Mucosa of gallbladder (tissue), 1 donor: ENCODE data around the gene ZHX3. TPM values are rescaled to one million over a fixed set of nuclear protein-coding genes. Genes with fewer than 3 reads are reported as not detected.

ENCODE experiments used
- DNase-seq: peaks from one replicate; pipeline ENCODE4 v3.0.0-alpha.2; 2020; ENCODE audit warnings: low spot score
- total RNA-seq: library from RNA; stranded (reverse); gene quantifications from one replicate; pipeline ENCODE4 v1.2.1, GENCODE V29; 2021
- donor health status: DM: no; HTN: no; CAD: no.

ZHX3 gene
- total RNA-seq, 1 donor from 2014 or later = 47.3 TPM

- DNase-seq = no peak
Measured at GRCh38 chr20:41355598-41356203, 38.2 kb upstream of the ZHX3 start.

GRCh38 chr20:41355192-41355591 is 37.7 kb upstream of the ZHX3 start:
- no peak for DNase-seq

GRCh38 chr20:41353530-41353929 is 36.0 kb upstream of the ZHX3 start:
- no peak for DNase-seq

DNA sequence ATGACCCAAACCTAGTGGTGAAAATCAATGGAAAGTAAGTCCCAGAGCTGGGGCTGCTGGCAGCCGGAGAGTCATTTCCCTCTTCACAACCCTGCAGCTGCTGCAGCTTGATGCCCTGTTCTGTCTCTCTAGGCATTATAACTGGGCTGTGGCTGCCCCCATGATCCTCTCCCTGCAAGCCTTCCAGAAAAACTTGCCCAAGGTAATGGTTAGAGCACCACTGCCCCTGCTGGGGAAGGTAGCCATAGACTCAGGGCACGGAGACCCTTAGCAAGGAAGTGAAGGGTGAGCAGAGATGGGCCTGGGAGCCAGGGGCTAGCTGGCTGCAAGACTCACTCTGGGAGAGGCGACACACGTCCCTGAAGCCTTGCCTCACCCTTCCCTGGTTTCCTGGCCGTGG is 35.1 kb upstream of the ZHX3 start:
- DNase-seq = no peak

DNA sequence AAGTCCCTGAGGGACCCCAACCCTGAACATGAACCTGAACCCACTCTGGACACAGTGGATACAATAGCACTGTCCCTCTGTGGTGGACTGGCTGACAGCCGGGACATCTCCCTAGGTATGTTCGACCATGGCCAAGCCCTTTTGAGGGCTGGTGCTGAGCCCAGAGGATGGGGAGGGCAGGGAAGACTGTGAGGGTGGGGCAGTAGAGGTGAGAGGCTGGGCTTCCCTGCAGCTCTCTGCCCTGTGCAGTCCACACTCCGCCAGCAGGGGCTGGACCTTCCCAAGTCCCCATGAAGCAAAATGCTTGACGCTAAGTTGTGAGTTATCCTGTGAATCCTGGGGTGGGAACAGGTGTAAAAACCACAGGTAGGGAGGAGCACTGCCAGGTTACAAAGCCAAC is 34.6 kb upstream of the ZHX3 start:
- DNase-seq = no peak

- no peak for DNase-seq
Measured at GRCh38 chr20:41350408-41350962, 33.0 kb upstream of the ZHX3 start.

- no peak for DNase-seq
Measured at GRCh38 chr20:41349943-41350342, 32.4 kb upstream of the ZHX3 start.

- no peak for DNase-seq
Measured at GRCh38 chr20:41349266-41349665, 31.7 kb upstream of the ZHX3 start.

DNA sequence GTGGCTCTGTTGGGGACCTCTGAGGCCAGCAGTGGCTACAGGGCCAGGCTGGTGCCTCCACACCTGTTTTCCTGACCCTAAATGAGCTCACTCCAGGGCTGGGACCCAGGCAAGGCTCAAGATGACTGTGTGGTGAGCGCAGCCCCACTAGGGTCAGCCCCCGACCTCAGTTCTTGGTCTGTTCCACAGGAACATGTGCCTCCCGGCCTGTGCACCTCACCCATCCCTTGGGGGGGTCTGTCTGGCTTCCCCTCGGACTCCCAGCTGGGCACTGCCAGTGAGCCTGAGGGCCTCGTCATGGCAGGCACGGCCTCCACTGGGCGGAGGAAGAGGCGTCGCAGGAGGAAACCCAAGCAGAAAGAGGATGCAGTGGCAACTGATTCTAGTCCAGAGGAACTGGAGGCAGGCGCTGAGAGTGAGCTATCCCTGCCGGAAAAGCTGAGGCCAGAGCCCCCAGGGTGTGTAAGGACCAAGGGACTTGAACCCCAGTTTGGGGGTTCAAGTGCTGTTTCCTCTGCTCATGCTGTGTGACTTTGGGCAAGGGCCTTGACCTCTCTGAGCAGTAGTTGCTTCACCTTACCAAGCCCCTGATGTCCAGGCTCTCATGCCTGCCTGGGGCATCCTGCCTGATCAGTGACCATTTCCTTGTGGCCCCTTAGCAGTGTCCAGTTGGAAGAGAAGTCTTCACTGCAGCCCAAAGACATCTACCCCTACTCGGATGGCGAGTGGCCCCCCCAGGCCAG is 31.1 kb upstream of the ZHX3 start:
- DNase-seq = no peak

DNA sequence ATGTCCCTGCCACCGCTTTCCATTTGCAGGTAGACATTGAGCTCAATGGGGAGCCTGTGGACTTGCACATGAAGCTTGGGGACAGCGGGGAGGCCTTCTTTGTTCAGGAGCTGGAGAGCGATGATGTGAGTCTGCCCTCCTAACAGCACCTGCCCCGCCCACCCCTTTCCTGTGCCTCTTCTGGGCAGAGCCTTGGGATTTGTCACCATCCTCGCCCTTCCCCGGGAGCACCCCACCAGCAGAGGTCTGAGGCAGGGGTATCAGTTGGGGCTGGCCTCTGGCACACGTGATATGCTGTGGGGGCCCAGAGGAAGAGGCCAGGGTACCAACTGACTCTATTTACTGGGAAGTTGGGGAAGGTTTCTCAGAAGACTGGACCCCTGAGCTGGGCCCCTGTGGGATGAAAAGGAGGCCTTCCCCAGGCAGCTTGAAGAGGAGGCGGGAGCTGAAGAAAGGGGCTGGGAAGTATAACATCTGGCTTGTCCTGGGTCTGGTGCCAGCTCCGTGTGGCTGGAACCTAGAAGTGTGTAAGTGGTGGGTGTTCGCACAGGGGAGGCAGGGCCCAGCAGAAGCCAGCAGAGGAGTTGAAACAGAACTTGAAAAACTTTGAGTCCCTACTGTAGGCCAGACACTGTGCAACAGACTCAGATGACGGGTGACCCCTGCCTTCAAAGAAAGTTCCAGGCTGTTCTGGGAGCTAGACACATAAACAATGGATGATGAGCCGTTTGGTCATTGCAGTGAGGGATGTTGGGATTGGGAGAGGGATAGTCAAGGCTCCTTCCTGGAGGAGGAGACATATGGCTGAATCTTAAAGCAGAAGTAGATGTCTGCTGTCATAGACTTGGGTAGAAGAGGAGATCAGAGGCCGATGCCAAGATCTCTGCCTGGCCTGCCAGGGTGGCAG is 30.2 kb upstream of the ZHX3 start:
- no peak for DNase-seq

DNA sequence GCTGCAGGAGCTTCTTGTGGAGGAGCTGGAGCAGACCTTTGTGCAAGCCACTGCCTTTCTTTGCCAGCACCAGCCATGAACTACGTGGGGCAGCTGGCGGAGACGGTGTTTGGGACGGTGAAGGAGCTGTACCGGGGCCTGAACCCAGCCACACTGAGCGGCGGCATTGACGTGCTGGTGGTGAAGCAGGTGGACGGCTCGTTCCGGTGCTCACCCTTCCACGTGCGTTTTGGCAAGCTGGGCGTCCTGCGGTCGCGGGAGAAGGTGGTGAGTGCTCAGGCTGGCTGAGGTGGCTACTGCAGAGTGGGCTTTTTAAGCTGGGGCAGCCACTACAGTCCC is 28.2 kb upstream of the ZHX3 start:
- no peak for DNase-seq

DNA sequence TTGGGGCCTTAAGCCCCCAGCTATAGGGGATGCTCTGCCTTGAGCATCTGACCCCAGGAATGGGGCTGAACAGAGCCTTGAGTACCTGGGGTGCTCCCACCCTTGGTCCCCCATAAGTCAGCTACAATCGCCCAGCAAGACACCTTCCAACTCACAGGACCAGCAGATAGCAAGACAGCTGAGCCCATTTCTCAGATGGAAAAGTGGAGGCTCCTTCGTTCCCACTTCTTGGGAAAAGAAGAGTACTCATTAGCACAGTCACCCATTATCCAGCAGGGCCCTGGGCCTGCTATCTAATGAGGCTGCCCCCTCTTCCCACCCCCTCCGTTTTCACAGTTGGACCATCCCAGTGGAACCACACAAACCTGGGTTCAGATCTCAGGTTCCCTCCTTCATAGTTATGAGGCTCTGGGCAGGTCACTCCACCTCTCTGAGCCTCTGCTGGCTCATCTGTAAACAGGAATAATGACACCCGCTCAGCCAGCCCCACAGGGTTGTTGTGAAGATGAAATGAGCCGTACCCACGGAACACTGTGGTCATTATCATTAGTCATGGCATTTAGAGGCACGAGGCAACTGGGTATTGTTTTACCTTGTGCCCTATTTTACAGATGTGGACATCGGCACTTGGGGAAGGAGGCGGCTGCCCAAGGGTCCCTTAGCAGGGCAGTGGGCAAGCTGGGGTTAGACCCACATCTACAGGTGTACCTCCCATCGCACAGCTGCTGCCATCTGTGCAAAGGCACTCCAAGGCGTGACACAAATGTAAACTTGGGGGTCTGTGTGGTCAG is 27.6 kb upstream of the ZHX3 start:
- no peak for DNase-seq

DNA sequence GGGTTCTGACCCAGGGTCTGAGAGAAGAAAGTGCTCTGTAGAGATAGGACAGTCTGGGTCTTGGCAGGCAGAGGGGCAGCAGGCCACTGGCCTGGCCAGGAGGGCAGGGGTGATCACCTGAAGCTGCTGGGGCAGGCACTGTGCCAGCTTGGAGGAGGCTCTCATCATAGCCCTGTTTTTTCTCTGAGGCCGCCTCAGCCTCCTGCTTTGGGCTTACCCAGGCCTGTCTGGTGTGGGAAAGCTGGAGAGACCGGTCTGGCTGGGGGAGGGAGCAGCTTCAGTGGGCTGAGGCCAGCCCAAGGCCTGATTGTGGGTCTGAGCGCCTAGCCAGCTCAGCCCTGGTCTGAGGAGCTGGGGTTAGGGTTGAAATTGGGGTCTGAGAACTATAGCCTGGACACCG is 26.9 kb upstream of the ZHX3 start:
- DNase-seq = no peak

DNA sequence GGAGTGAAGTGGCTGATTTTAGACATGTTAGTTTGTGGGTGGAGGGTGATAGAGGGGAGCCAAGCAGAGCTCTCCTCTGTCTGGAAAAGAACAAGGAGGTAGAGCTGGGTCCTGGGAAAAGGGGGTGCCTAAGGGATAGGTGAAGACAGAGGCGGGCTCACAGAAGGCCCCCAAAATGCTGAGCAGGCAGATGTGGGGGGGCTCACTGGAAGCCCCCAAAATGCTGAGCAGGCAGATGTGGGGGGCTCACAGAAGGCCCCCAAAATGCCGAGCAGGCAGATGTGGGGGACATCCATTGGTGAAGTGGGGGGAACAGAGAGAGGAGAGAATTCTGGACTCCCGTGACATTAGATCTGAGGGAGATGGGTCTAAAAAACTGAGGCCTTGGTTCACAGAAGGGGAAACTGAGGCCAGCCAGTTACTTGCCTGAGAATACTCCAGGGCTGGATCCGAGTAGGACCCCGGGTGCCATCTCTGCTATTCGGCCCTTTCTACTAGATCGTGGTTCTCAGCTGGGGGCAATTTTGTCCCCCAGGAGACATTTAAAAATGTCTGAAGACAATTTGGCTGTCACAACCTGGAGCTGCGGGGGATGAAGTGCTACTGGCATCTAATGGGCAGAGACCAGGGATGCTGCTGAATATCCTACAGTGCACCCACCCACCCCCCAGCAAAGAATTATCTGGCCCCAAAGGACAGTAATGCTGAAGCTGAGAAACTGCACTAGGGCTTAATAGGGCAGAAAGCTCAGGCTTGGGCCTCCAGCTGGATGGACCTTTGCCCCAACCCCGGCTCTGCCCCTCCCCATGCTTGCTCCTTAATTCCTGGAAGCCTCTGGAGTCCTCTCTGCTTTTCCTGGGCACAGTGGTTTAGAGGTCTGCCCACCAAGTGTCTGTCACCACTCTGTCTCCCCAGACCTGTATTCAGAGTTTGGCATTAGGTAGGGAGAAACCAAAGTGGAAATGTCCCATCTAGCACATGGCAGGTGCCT is 25.2 kb upstream of the ZHX3 start:
- DNase-seq = no peak

DNA sequence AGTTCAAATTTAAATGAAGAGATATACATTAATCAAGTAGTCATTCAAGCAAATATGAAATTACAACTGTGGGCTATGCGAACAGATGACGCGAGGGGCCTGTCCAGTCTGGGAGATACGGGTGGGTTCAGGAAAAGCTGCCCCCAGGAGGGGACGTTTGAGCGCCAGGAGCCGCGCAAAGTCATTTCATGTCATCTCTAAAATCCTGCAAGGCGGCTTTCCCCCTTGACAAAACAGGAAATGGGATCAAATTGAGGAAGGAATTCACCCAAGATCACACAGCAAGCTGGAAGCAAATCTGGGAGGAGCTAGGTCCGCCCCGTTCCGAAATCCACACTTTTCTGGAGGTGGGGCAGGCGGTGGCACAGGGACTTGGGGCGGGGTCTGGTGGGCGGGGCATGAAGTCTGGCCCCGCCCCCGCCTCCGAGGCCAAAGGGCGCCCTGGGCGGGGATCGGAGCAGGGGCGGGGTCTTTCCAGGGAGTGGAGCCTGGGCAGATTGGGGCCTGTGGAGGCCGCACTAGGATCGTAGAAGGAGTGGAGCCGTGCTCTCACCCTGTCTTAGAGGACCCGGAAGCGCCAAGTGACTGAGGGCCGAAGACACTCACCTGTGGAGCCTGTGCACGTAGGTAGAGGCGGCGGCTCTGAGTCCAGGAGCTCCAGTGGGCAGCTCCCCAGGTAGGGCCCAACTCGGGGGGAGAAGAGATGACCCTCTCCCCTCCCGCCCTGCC is 23.0 kb upstream of the ZHX3 start, which contains the start of gene LPIN3:
TSS of gene LPIN3 (plus strand) at position 495 of the 729 bp plus-strand sequence. CDS start 4,983 bp downstream, outside the sequence.
- peak; percentile 89 for DNase-seq

DNA sequence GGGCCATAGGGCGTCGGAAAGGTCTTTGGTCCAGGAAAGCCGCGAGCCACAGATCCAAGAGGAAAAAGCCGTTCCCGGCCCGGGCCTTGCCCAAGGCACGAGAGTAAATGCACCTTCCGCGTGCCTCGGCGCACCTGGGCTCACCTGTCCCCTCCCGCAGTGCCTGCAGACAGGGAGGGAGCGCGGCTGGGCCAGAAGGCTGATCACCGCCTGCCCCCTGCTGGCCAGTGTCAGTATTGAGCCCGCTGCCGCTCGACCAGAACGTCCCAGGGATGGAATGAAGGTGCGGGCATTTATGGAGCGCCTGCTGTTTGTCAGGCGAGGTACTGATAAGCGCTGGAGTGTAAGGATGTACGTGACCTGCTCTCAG is 22.4 kb upstream of the ZHX3 start:
- DNase-seq = peak; percentile 93

DNA sequence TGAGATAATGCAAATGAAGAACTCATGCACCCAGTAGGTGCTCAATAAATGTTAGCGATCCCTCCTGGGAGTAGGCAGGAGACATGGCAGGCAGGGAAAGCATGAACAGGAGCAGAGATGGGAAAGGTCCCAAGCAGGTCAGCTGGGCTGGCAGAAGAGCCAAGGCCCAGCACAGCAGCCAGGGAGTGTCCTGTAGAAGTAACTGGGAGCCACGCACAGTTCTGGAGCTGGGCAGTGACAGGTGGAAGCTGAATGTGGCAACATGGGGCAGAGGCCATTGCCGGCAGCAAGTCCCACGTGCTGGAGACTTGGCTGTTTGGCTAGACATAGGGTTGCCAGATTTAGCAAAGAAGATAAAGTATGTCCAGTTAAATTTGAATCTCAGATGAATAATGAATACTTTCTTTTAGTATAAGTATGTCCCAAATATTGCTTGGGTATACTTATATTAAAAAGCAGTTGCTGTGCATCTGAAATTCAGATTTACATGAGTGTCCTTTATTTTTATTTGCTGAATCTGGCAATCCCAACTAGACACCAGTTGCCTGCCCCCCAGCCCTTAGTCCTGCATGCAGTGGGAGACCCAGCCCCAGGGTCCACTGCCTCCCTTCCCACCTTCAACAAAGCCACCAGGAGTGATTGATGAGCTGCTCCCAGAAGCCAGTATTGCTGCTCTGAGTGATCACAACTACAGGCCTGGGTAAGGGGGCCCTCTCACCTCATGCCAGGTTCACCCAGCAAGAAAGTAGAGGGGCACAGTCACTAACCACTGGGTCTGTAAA is 19.4 kb upstream of the ZHX3 start:
- DNase-seq = no peak

- no peak for DNase-seq
Measured at GRCh38 chr20:41335591-41335990, 18.1 kb upstream of the ZHX3 start.
